Naive thymus-derived CD8-positive, alpha-beta T cell (primary cell): Measurements from ENCODE around the gene LARGE1. TPM values are rescaled to one million over a fixed set of nuclear protein-coding genes. Genes with fewer than 3 reads are reported as not detected.

Experiments used
- ATAC-seq, 2 donors: fragments of 150-1000 bp; cut with Tn5 transposase in 1 of 2; sonication (Bioruptor Pico), chemical (Tn5 transposase) in 1 of 2; 1 replicate in 1 of 2; 2 replicates in 1 of 2; pipeline ENCODE4 v1.10.0; 2021; ENCODE audit warnings: mild to moderate bottlenecking in 2 of 2, moderate library complexity in 2 of 2
- POLR2A ChIA-PET: fragments of 350-600 bp; sonication (Branson Sonifier 250); formaldehyde crosslinking; loops from one replicate; lab custom pipeline; 2021; ENCODE audit warnings: antibody characterized with exemption; lab: Charles Lee
- DNase-seq, 10 donors: peaks; one replicate each; pipeline versions ENCODE4 v3.0.0 to v3.0.0-alpha.2; 2020 to 2022
- H3K27ac Mint-ChIP-seq, 10 donors: one replicate each; pipeline ENCODE4 v1.8.0; 2020 to 2022; ENCODE audit warnings: mild to moderate bottlenecking in 10 of 10, mixed read lengths in 10 of 10, moderate library complexity in 4 of 10, inconsistent platforms in 1 of 10
- H3K27me3 Mint-ChIP-seq, 5 donors: one replicate each; pipeline ENCODE4 v1.8.0; 2021 to 2022; ENCODE audit warnings: mixed read lengths in 5 of 5
- H3K36me3 Mint-ChIP-seq, 3 donors: one replicate each; pipeline ENCODE4 v1.8.0; 2020 to 2022; ENCODE audit warnings: mixed read lengths in 3 of 3, mild to moderate bottlenecking in 2 of 3, inconsistent platforms in 1 of 3
- H3K4me1 Mint-ChIP-seq, 4 donors: one replicate each; pipeline ENCODE4 v1.8.0; 2021 to 2022; ENCODE audit warnings: mixed read lengths in 4 of 4
- H3K4me3 Mint-ChIP-seq, 10 donors: one replicate each; pipeline ENCODE4 v1.8.0; 2020 to 2022; ENCODE audit warnings: mild to moderate bottlenecking in 10 of 10, mixed read lengths in 10 of 10, moderate library complexity in 6 of 10, inconsistent platforms in 1 of 10
- H3K9me3 Mint-ChIP-seq, 9 donors: one replicate each; pipeline ENCODE4 v1.8.0; 2020 to 2022; ENCODE audit warnings: mixed read lengths in 9 of 9, mild to moderate bottlenecking in 3 of 9, inconsistent platforms in 1 of 9, moderate library complexity in 1 of 9
- polyA plus RNA-seq, 3 donors: library from polyadenylated mRNA; unstranded; fragments of 300-500 nt; fragmentation: Illumina TruSeq; gene quantifications; one replicate each; pipeline ENCODE4 v1.2.3, GENCODE V29; 2021
- total RNA-seq, 8 experiments: library from RNA in 2 of 8; stranded (reverse) in 2 of 8; gene quantifications; one replicate each; pipeline ENCODE4 v1.2.3 and lab custom pipeline; 2021 to 2026

LARGE1 gene
- total and polyA plus RNA-seq, 5 experiments from 2014 or later = 0.07 to 3.0 (median 2.6) TPM; not detected in 2

DNA sequence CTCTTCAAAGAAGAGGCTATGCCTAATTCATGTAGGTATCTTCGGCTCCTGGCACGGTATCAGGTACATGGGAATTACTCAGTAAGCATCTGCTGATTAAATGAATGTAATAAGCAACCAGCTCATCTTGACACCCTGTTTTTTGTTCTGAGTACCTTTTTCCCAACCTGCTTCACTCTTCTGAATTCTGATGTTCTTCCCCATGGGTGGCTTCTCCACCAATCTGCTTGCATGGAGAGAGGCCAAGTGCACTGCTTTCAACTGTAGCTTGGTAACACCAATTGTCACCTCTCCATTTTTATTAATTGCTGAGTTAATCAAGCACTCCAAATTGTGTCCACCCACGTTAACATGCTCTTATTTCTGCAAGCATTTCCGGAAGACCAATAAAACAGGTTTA is 40.5 kb downstream of the LARGE1 start:
- no peak overlapping the region for H3K4me3 Mint-ChIP-seq
- no peaks in the 10 kb centered on the region for H3K4me1 Mint-ChIP-seq
- POLR2A ChIA-PET = no interaction called here
- H3K36me3 Mint-ChIP-seq = no peaks in the 10 kb centered on the region
- no peak overlapping the region for H3K27ac Mint-ChIP-seq
- peaks cover 0 to 20% (median 9%) of the 10 kb centered on the region in 5 donors for H3K27me3 Mint-ChIP-seq
- DNase-seq = no peak
- peaks cover 0 to 2% (median 0%) of the 10 kb centered on the region in 9 donors for H3K9me3 Mint-ChIP-seq
- ATAC-seq = no peak

DNA sequence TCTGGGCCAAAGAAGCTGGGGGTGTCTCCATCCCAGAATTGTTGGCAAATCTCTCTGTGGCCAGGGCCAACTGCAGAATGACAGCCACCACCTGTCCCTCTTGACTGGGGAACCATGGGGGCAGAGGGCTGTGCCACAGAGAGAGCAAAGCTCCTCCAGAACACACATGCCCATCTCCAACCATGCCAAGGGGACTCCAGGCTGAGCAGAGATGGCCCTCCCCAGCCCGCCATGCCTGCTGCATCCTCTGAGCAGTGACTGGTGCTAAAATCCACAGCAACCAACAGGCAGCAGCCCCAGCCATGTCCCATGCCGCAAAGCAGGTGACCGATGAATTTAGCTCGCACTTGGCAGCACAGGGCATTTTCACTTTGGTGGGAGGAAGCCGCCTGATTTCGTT is 45.0 kb downstream of the LARGE1 start:
- POLR2A ChIA-PET = no interaction called here
- no peak overlapping the region for H3K4me3 Mint-ChIP-seq
- DNase-seq (no peak), ATAC-seq (no peak)
- no peak overlapping the region for H3K27ac Mint-ChIP-seq
- H3K4me1 Mint-ChIP-seq = peaks cover 0 to 2% (median 0%) of the 10 kb centered on the region in 4 donors
- H3K27me3 Mint-ChIP-seq = no peaks in the 10 kb centered on the region
- peaks cover 0 to 2% (median 0%) of the 10 kb centered on the region in 9 donors for H3K9me3 Mint-ChIP-seq
- no peaks in the 10 kb centered on the region for H3K36me3 Mint-ChIP-seq

DNA sequence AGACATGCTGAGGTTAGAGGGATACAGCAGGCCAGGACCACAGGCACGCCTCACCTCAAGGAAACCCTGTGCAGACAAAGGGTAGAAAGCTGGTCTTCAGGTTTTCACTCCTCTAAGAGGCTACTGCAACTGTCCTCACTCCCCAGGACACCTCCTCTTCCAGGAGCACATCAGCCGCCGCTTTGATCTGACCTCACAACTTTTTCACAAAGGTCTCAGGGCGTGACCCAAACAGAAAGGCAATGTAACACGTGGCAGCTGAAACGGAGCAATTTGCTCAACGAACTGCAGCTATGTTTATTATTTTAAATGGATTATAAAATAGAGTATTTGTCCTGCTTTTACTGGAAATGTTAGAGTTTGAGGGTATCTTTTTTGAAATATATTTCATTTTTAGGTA is 46.1 kb downstream of the LARGE1 start:
- POLR2A ChIA-PET = no interaction called here
- DNase-seq (no peak), ATAC-seq (no peak)
- Mint-ChIP-seq H3K36me3 (no peaks in the 10 kb centered on the region), H3K4me3 (no peak overlapping the region), H3K4me1 (peaks cover 0 to 2% (median 0%) of the 10 kb centered on the region in 4 donors), H3K9me3 (no peaks in the 10 kb centered on the region), H3K27me3 (no peaks in the 10 kb centered on the region), H3K27ac (no peak overlapping the region)

DNA sequence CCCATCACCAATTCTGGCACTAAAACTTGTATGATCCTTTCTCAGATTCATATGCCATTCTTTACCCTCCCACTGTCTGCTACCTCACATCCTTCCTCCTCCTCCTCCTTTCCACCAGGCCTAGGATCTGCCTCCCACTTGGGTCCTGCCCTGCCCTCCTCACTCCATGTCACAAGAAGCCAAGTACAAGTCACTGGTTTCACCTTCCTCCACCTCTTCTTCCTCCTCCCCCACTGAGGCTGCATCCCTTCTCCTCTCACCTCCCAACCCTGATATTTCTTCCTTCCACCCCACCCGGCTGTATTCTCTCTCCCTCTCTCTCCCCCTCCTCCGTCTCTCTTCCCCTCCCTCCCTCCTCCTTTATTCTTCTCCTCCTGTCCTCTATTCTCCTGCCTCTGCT is 46.6 kb downstream of the LARGE1 start:
- Mint-ChIP-seq H3K27me3 (no peaks in the 10 kb centered on the region), H3K4me3 (no peak overlapping the region), H3K9me3 (no peaks in the 10 kb centered on the region), H3K4me1 (peaks cover 0 to 2% (median 0%) of the 10 kb centered on the region in 4 donors), H3K27ac (no peak overlapping the region), H3K36me3 (no peaks in the 10 kb centered on the region)
- POLR2A ChIA-PET = no interaction called here
- DNase-seq = no peak
- no peak for ATAC-seq

DNA sequence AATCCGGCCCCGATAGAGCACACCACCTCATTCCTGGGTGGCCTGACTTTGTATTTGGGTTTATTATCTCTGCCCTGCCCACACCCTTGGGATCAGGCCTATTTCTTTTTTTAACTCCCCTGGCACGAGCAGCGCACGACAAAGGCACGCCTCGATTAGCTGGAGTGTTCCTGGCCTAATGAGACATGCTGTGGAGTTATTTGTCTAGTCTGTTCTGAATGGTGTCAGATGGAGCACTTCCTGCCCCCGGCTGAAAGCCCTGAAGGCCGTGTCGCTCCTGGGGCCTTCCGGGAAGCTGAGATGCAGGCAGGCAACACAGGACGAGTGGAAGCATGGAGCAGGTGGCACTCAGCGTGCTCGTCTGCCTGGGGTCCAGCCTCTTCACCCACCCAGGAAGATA is 47.1 kb downstream of the LARGE1 start:
- POLR2A ChIA-PET = no interaction called here
- Mint-ChIP-seq H3K27ac (no peak overlapping the region), H3K4me1 (peaks cover 0 to 2% (median 0%) of the 10 kb centered on the region in 4 donors), H3K4me3 (no peak overlapping the region), H3K9me3 (peaks cover 0 to 2% (median 0%) of the 10 kb centered on the region in 9 donors), H3K27me3 (no peaks in the 10 kb centered on the region), H3K36me3 (no peaks in the 10 kb centered on the region)
- no peak for DNase-seq
- ATAC-seq = no peak

DNA sequence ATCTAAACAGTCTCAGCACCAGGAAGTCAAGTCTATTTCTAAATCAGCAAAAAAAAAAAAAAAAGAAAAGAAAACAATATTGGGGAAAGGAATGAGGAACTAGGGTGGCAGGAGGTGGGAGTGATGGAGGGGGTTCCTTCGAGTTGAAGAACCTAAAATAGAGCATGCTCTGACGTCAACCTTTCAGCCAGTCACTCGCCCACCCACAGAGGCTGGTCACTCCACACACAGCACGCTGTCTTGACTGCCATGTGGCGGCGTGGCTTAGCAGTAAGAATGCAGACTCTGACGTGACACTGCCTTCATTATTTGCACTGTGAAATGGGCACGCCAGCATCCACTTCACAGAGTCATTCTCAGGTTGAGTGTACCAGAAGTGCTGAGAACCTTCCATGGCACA is 48.3 kb downstream of the LARGE1 start:
- DNase-seq (no peak), ATAC-seq (no peak)
- Mint-ChIP-seq H3K4me1 (peaks cover 0 to 2% (median 0%) of the 10 kb centered on the region in 4 donors), H3K36me3 (no peaks in the 10 kb centered on the region), H3K4me3 (no peak overlapping the region), H3K27me3 (no peaks in the 10 kb centered on the region), H3K9me3 (peaks cover 0 to 3% (median 0%) of the 10 kb centered on the region in 9 donors), H3K27ac (no peak overlapping the region)
- POLR2A ChIA-PET = no interaction called here

DNA sequence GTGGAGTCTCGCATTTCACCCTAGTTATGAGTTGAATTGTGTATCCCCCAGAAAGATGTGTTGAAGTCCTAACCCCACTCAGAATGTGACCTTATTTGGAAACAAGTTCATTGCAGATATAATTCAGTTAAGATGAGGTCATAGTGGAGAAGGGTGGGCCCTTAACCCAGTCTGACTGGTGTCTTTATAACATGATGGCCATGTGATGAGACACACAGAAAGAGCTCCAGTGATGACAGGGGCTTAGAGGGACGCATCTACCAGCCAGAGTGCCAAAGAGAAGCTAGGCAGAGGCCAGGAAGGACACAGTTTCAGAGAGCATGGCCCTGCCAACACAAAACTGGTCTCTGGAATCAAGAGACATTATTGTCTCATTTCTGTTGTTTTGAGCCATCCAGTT is 50.3 kb downstream of the LARGE1 start:
- POLR2A ChIA-PET = no interaction called here
- H3K27me3 Mint-ChIP-seq = no peaks in the 10 kb centered on the region
- H3K27ac Mint-ChIP-seq = no peak overlapping the region
- H3K36me3 Mint-ChIP-seq = no peaks in the 10 kb centered on the region
- H3K4me1 Mint-ChIP-seq = peaks cover 0 to 3% (median under 1%) of the 10 kb centered on the region in 4 donors
- H3K9me3 Mint-ChIP-seq = peaks cover 0 to 3% (median 0%) of the 10 kb centered on the region in 9 donors
- H3K4me3 Mint-ChIP-seq = no peak overlapping the region
- ATAC-seq = no peak
- no peak for DNase-seq

DNA sequence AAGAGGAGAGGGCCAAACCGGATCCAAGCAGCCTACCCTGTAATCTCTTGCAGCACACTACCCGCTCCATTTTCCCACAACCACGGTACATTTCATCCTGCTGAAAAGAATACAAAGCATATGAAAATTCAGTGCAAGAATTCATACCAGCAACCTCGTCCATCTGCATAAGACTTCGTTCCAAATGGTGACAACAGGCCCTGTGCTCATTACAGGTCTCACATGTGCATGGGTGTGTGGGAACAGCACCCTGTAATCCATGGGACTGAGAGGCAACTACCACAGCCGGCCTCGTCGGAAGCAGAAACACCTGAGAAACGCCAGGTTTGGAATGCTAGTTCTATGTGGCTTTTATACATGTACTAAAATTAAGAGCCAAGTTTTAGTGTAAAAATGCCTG is 52.3 kb downstream of the LARGE1 start:
- H3K9me3 Mint-ChIP-seq = peaks cover 0 to 5% (median 0%) of the 10 kb centered on the region in 9 donors
- peaks cover 0 to 5% (median under 1%) of the 10 kb centered on the region in 4 donors for H3K4me1 Mint-ChIP-seq

DNA sequence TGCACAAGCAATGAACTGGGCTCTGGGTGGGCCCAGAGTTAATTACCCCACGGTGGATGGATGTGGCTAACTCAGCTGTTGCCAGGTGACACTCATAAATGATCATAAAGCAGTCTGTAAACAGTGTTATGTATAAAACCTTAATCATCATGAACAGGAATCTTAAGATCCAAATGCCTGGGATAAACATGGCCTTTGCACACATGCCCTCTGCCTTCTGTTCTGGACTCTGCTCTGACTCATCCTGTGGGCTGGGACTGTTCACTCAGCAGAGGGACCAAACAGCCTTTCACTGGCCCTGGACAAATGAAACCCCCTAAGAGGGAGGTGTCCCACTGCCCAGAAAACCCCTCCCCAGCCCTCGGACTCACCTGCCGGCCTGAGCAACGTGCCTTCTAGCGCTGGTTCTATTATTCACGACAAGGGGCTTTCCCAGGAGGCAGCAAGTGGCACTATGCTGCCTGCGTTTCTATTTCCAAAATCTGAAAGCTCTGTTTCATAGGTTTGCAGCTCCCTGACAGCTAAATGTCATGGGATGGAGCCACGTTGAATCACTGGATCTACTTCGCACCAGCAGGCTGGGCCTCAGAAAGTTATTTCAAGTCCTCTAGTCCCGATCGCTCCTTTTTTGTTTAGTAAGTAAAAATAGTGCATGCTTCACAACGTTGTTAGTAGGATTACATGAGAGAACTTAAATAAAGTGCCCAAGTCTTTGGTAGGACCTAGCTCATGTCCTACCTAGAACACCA is 53.0 kb downstream of the LARGE1 start:
- H3K27ac Mint-ChIP-seq = no peak overlapping the region
- peaks cover 0 to 5% (median 0%) of the 10 kb centered on the region in 9 donors for H3K9me3 Mint-ChIP-seq
- peaks cover 0 to 5% (median under 1%) of the 10 kb centered on the region in 4 donors for H3K4me1 Mint-ChIP-seq
- ATAC-seq = no peak
- H3K36me3 Mint-ChIP-seq = no peaks in the 10 kb centered on the region
- DNase-seq = no peak
- no peak overlapping the region for H3K4me3 Mint-ChIP-seq
- POLR2A ChIA-PET = no interaction called here
- no peaks in the 10 kb centered on the region for H3K27me3 Mint-ChIP-seq

More for the DNA sequence above, 52.3 kb downstream of the LARGE1 start:
- Mint-ChIP-seq H3K36me3 (no peaks in the 10 kb centered on the region), H3K4me3 (no peak overlapping the region), H3K27ac (no peak overlapping the region), H3K27me3 (no peaks in the 10 kb centered on the region)
- ATAC-seq = no peak
- POLR2A ChIA-PET = no interaction called here
- DNase-seq = no peak

DNA sequence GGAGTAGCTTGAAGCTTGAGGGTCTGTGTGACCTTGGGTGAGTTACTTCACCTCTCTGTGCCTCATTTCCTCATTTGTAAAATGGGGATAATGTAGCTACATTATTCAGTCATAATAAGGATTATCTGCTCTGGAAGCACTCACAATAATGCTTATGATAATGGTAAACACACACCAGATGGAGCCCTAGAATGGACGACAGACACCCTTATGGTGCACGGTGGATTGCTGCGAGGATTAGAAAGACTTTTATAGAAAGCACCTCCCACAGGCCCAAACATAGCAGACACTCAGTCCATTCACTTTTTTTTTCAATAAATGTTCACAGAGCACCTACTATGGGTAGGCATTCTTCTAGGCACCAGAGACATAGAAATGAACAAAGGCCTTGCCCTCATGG is 53.8 kb downstream of the LARGE1 start:
- no peaks in the 10 kb centered on the region for H3K27me3 Mint-ChIP-seq
- H3K36me3 Mint-ChIP-seq = no peaks in the 10 kb centered on the region
- no peak overlapping the region for H3K4me3 Mint-ChIP-seq
- POLR2A ChIA-PET = no interaction called here
- no peak for DNase-seq
- H3K9me3 Mint-ChIP-seq = peaks cover 0 to 5% (median 0%) of the 10 kb centered on the region in 9 donors
- no peak overlapping the region for H3K27ac Mint-ChIP-seq
- no peak for ATAC-seq
- peaks cover 0 to 5% (median 0%) of the 10 kb centered on the region in 4 donors for H3K4me1 Mint-ChIP-seq

DNA sequence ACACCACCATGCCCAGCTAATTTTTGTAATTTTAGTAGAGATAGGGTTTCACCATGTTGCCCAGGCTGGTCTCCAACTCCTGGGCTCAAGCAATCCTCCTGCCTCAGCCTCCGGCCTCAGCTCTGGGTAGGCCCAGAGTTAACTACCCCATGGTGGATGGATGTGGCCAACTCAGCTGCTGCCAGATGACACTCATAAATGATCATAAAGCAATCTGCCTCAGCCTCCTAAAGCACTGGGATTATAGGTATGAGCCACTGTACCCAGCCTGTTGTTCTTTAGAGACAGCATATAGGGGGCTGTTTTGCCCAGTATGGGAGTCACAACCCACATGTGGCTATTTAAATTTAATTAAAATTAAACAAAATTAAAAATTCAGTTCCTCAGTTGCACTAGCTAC is 54.3 kb downstream of the LARGE1 start:
- Mint-ChIP-seq H3K27me3 (peaks cover 0 to 1% (median 0%) of the 10 kb centered on the region in 5 donors), H3K4me1 (peaks cover 0 to 5% (median 0%) of the 10 kb centered on the region in 4 donors), H3K27ac (no peak overlapping the region), H3K4me3 (no peak overlapping the region), H3K36me3 (no peaks in the 10 kb centered on the region), H3K9me3 (peaks cover 0 to 8% (median 0%) of the 10 kb centered on the region in 9 donors)
- POLR2A ChIA-PET = no interaction called here
- DNase-seq = no peak
- no peak for ATAC-seq

DNA sequence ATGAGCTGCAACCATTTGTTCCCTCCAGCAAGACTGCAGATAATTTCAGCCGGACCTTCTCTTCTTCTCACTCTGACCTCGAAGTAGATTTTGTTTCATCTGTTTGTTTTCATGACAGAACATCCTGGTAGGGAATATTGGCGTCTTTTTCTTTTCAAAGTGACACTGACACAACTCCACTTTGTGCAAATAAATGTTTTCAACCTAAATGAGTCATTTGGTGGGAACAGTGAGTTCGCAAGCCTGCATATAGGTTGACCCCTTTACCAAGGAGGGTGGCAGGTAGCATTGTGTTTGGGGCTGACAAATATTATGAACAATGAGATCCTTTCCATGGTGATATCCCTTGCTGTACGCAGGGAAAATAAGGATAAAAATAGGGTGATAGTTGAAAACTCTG is 55.0 kb downstream of the LARGE1 start:
- Mint-ChIP-seq H3K27ac (no peak overlapping the region), H3K4me3 (no peak overlapping the region), H3K9me3 (peaks cover 0 to 8% (median 0%) of the 10 kb centered on the region in 9 donors), H3K27me3 (peaks cover 0 to 1% (median 0%) of the 10 kb centered on the region in 5 donors), H3K4me1 (peaks cover 0 to 5% (median 0%) of the 10 kb centered on the region in 4 donors), H3K36me3 (no peaks in the 10 kb centered on the region)
- no peak for DNase-seq
- ATAC-seq = no peak
- POLR2A ChIA-PET = no interaction called here

DNA sequence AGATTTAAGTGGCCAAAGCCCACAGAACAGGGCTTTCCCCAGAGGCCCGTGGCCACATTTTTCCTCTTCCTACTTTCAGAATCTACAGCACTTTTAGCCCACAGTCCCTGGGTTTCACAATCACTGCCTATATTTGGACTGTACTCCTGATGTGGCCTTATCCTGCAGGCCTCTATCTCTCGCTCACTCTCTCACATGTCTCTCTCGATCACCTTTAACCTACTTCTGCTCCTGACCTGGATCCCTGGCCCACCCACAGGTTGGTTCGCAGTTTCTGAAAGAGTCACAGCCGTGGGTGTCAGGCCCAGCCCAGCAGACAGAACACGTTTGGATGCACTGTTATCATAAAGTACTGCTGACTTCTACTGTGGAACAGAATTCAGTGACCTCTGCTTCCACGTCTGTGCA is 55.5 kb downstream of the LARGE1 start:
- peaks cover 0 to 5% (median 0%) of the 10 kb centered on the region in 4 donors for H3K4me1 Mint-ChIP-seq
- no peaks in the 10 kb centered on the region for H3K36me3 Mint-ChIP-seq
- POLR2A ChIA-PET = no interaction called here
- no peak for DNase-seq
- H3K27ac Mint-ChIP-seq = no peak overlapping the region
- peaks cover 0 to 8% (median 0%) of the 10 kb centered on the region in 9 donors for H3K9me3 Mint-ChIP-seq
- no peak overlapping the region for H3K4me3 Mint-ChIP-seq
- no peak for ATAC-seq
- H3K27me3 Mint-ChIP-seq = peaks cover 0 to 1% (median 0%) of the 10 kb centered on the region in 5 donors
